DND-41 (cell line): ENCODE measurements around the gene FXYD3.

Source experiments
- CTCF ChIP-seq: IDR thresholded peaks from 2 replicates; pipeline ENCODE4 v1.5.1; 2012; ENCODE audit warnings: borderline replicate concordance, low read length, moderate library complexity, mild to moderate bottlenecking; ENCODE audit not compliant: poor library complexity, severe bottlenecking; ENCODE audit errors: extremely low read depth
- EZH2 ChIP-seq: IDR thresholded peaks from 3 replicates; pipeline ENCODE4 v1.6.1; 2012; ENCODE audit warnings: borderline replicate concordance, low read depth, mild to moderate bottlenecking, moderate library complexity, low read length, inconsistent platforms; ENCODE audit not compliant: severe bottlenecking

GRCh38 chr19:35126624-35126959, 11.0 kb downstream of the FXYD3 start:
- TF ChIP-seq CTCF = no peak
- TF ChIP-seq EZH2 = no peak
